Activated CD4-positive, alpha-beta T cell treated with anti-CD3 and anti-CD28 coated beads, Interleukin-2, amount 10 ng/mL, durations not matched to agents 7 days and 5 days (primary cell): ENCODE results near the gene KRT24. TPM values are rescaled to one million over a fixed set of nuclear protein-coding genes. Genes with fewer than 3 reads are reported as not detected.
"Not testable (repeated sequence)": the region's sequence is repeated elsewhere in the genome, so short reads cannot be mapped to it uniquely, and the experiment has no call there.

Source experiments
- CTCF ChIA-PET: fragments of 350-600 bp; sonication (Branson Sonifier 250); formaldehyde crosslinking; loops from one replicate; lab custom pipeline; 2021; ENCODE audit warnings: antibody characterized with exemption; lab: Charles Lee
- POLR2A ChIA-PET: fragments of 350-600 bp; sonication (Branson Sonifier 250); formaldehyde crosslinking; loops from one replicate; lab custom pipeline; 2021; ENCODE audit warnings: antibody characterized with exemption; lab: Charles Lee
- DNase-seq: peaks from one replicate; pipeline ENCODE4 v3.0.0-alpha.2; 2020
- H3K27ac Mint-ChIP-seq: one replicate; pipeline ENCODE4 v1.8.0; 2021; ENCODE audit warnings: mild to moderate bottlenecking, moderate library complexity, mixed read lengths
- H3K27me3 Mint-ChIP-seq: one replicate; pipeline ENCODE4 v1.8.0; 2021; ENCODE audit warnings: mixed read lengths
- H3K36me3 Mint-ChIP-seq: one replicate; pipeline ENCODE4 v1.8.0; 2021; ENCODE audit warnings: low read depth, mixed read lengths
- H3K4me1 Mint-ChIP-seq: one replicate; pipeline ENCODE4 v1.8.0; 2021; ENCODE audit warnings: mixed read lengths
- H3K4me3 Mint-ChIP-seq: one replicate; pipeline ENCODE4 v1.8.0; 2021; ENCODE audit warnings: mild to moderate bottlenecking, moderate library complexity, mixed read lengths
- H3K9me3 Mint-ChIP-seq: one replicate; pipeline ENCODE4 v1.8.0; 2021; ENCODE audit warnings: mixed read lengths
- total RNA-seq, 2 experiments: library from RNA; stranded (reverse); gene quantifications; one replicate each; pipeline ENCODE4 v1.2.3, GENCODE V29; 2021

KRT24 gene
- total RNA-seq: not detected

- no peak for DNase-seq
- ChIA-PET POLR2A (no interaction called here), CTCF (interaction anchor here (0.6 to 1.0 kb wide), 4 partner anchors 10 to 631 kb away, joined by 3 read pairs; no protein-coding TSS in a partner anchor)
- Mint-ChIP-seq H3K27ac (no peak within 1 kb of the TSS), H3K36me3 (no peaks in the 10 kb centered on the region), H3K27me3 (peaks cover 32% of the 10 kb centered on the region), H3K4me3 (no peak within 1 kb of the TSS), H3K9me3 (no peaks in the 10 kb centered on the region), H3K4me1 (no peaks in the 10 kb centered on the region)
Measured at GRCh38 chr17:40703652-40704051, at the start of gene KRT24. TSS of gene KRT24 (minus strand) at chr17:40703752. CDS start at chr17:40703693, 59 bp downstream.

GRCh38 chr17:40751065-40751464 is 47.5 kb upstream of the KRT24 start:
- Mint-ChIP-seq H3K4me1 (no peaks in the 10 kb centered on the region), H3K9me3 (peaks cover 3% of the 10 kb centered on the region), H3K27ac (no peak overlapping the region), H3K4me3 (no peak overlapping the region), H3K27me3 (peaks cover 40% of the 10 kb centered on the region), H3K36me3 (no peaks in the 10 kb centered on the region)
- POLR2A ChIA-PET: no interaction called here
- no peak for DNase-seq
- CTCF ChIA-PET: no interaction called here

GRCh38 chr17:40750391-40750790 is 46.8 kb upstream of the KRT24 start:
- peaks cover 3% of the 10 kb centered on the region for H3K9me3 Mint-ChIP-seq
- H3K27ac Mint-ChIP-seq: no peak overlapping the region
- no peaks in the 10 kb centered on the region for H3K36me3 Mint-ChIP-seq
- ChIA-PET CTCF (no interaction called here), POLR2A (interaction anchor here (0.6 kb wide), 1 partner anchor 1386 kb away, joined by 4 read pairs; no protein-coding TSS in a partner anchor)
- H3K4me3 Mint-ChIP-seq: no peak overlapping the region
- H3K27me3 Mint-ChIP-seq: peaks cover 39% of the 10 kb centered on the region
- H3K4me1 Mint-ChIP-seq: no peaks in the 10 kb centered on the region
- no peak for DNase-seq

GRCh38 chr17:40748666-40749065 is 45.1 kb upstream of the KRT24 start:
- H3K27me3 Mint-ChIP-seq: peaks cover 39% of the 10 kb centered on the region
- H3K9me3 Mint-ChIP-seq, H3K4me3 Mint-ChIP-seq, H3K36me3 Mint-ChIP-seq, POLR2A ChIA-PET, H3K4me1 Mint-ChIP-seq, DNase-seq, H3K27ac Mint-ChIP-seq, CTCF ChIA-PET: not testable (repeated sequence)

- Mint-ChIP-seq H3K36me3 (peaks cover 2% of the 10 kb centered on the region), H3K9me3 (peaks cover 8% of the 10 kb centered on the region), H3K27ac (no peak overlapping the region), H3K27me3 (peaks cover 32% of the 10 kb centered on the region), H3K4me1 (no peaks in the 10 kb centered on the region), H3K4me3 (no peak overlapping the region)
- DNase-seq: no peak
- ChIA-PET POLR2A (no interaction called here), CTCF (interaction anchor here (0.6 kb wide), 2 partner anchors 751 to 1289 kb away, joined by 3 read pairs; partner anchors contain the start of gene KRT36)
Measured at GRCh38 chr17:40738553-40738952, 35.0 kb upstream of the KRT24 start.

GRCh38 chr17:40735016-40735415 is 31.5 kb upstream of the KRT24 start:
- ChIA-PET POLR2A (no interaction called here), CTCF (no interaction called here)
- no peak for DNase-seq
- H3K36me3 Mint-ChIP-seq: no peaks in the 10 kb centered on the region
- H3K27me3 Mint-ChIP-seq: peaks cover 39% of the 10 kb centered on the region
- H3K4me3 Mint-ChIP-seq: no peak overlapping the region
- H3K4me1 Mint-ChIP-seq: no peaks in the 10 kb centered on the region
- H3K9me3 Mint-ChIP-seq: no peaks in the 10 kb centered on the region
- no peak overlapping the region for H3K27ac Mint-ChIP-seq

GRCh38 chr17:40734018-40734417 is 30.5 kb upstream of the KRT24 start:
- no peak overlapping the region for H3K27ac Mint-ChIP-seq

GRCh38 chr17:40730970-40731369 is 27.4 kb upstream of the KRT24 start:
- POLR2A ChIA-PET: no interaction called here
- no peak for DNase-seq
- Mint-ChIP-seq H3K9me3 (no peaks in the 10 kb centered on the region), H3K27me3 (peaks cover 32% of the 10 kb centered on the region), H3K36me3 (no peaks in the 10 kb centered on the region), H3K27ac (no peak overlapping the region), H3K4me3 (no peak overlapping the region), H3K4me1 (no peaks in the 10 kb centered on the region)
- CTCF ChIA-PET: no interaction called here

More at GRCh38 chr17:40734018-40734417, 30.5 kb upstream of the KRT24 start:
- H3K27me3 Mint-ChIP-seq: peaks cover 37% of the 10 kb centered on the region
- H3K4me3 Mint-ChIP-seq: no peak overlapping the region
- no peaks in the 10 kb centered on the region for H3K9me3 Mint-ChIP-seq
- POLR2A ChIA-PET: no interaction called here
- CTCF ChIA-PET: interaction anchor here (1.2 kb wide), 1 partner anchor 22 kb away, joined by 5 read pairs; no protein-coding TSS in a partner anchor
- H3K36me3 Mint-ChIP-seq: no peaks in the 10 kb centered on the region
- no peak for DNase-seq
- no peaks in the 10 kb centered on the region for H3K4me1 Mint-ChIP-seq

GRCh38 chr17:40727447-40728231 is 24.1 kb upstream of the KRT24 start:
- H3K4me1 Mint-ChIP-seq: no peaks in the 10 kb centered on the region
- H3K27ac Mint-ChIP-seq: no peak overlapping the region
- H3K4me3 Mint-ChIP-seq: no peak overlapping the region
- no peak for DNase-seq
- H3K9me3 Mint-ChIP-seq: no peaks in the 10 kb centered on the region
- H3K27me3 Mint-ChIP-seq: peaks cover 41% of the 10 kb centered on the region
- no peaks in the 10 kb centered on the region for H3K36me3 Mint-ChIP-seq
- ChIA-PET CTCF (no interaction called here), POLR2A (no interaction called here)

GRCh38 chr17:40726919-40727318 is 23.4 kb upstream of the KRT24 start:
- POLR2A ChIA-PET: no interaction called here
- Mint-ChIP-seq H3K27ac (no peak overlapping the region), H3K36me3 (no peaks in the 10 kb centered on the region), H3K27me3 (peaks cover 37% of the 10 kb centered on the region), H3K4me3 (no peak overlapping the region), H3K4me1 (no peaks in the 10 kb centered on the region), H3K9me3 (no peaks in the 10 kb centered on the region)
- no peak for DNase-seq
- CTCF ChIA-PET: no interaction called here

GRCh38 chr17:40724656-40725055 is 21.1 kb upstream of the KRT24 start:
- CTCF ChIA-PET: no interaction called here

GRCh38 chr17:40722241-40722640 is 18.7 kb upstream of the KRT24 start:
- H3K4me3 Mint-ChIP-seq: no peak overlapping the region
- no peak for DNase-seq
- ChIA-PET POLR2A (no interaction called here), CTCF (no interaction called here)
- no peaks in the 10 kb centered on the region for H3K9me3 Mint-ChIP-seq
- H3K27me3 Mint-ChIP-seq: peaks cover 38% of the 10 kb centered on the region
- H3K36me3 Mint-ChIP-seq: no peaks in the 10 kb centered on the region
- H3K4me1 Mint-ChIP-seq: no peaks in the 10 kb centered on the region
- H3K27ac Mint-ChIP-seq: no peak overlapping the region

More at GRCh38 chr17:40724656-40725055, 21.1 kb upstream of the KRT24 start:
- H3K27me3 Mint-ChIP-seq: peaks cover 34% of the 10 kb centered on the region
- POLR2A ChIA-PET: no interaction called here
- H3K27ac Mint-ChIP-seq: no peak overlapping the region
- no peaks in the 10 kb centered on the region for H3K9me3 Mint-ChIP-seq
- no peaks in the 10 kb centered on the region for H3K36me3 Mint-ChIP-seq
- no peak overlapping the region for H3K4me3 Mint-ChIP-seq
- no peaks in the 10 kb centered on the region for H3K4me1 Mint-ChIP-seq
- DNase-seq: no peak

GRCh38 chr17:40720899-40721298 is 17.3 kb upstream of the KRT24 start:
- H3K4me3 Mint-ChIP-seq: no peak overlapping the region
- no peaks in the 10 kb centered on the region for H3K36me3 Mint-ChIP-seq
- H3K9me3 Mint-ChIP-seq: no peaks in the 10 kb centered on the region
- H3K4me1 Mint-ChIP-seq: no peaks in the 10 kb centered on the region
- H3K27ac Mint-ChIP-seq: no peak overlapping the region
- ChIA-PET POLR2A (no interaction called here), CTCF (no interaction called here)
- H3K27me3 Mint-ChIP-seq: peaks cover 43% of the 10 kb centered on the region
- no peak for DNase-seq
